NCI-H748 (cell line): ENCODE results near the gene SNX8.
"Not testable (repeated sequence)": the region's sequence is repeated elsewhere in the genome, so short reads cannot be mapped to it uniquely, and the experiment has no call there.

Experiments used
- DNase-seq: peaks from one replicate; lab custom pipeline; 2025; ENCODE audit not compliant: unreplicated experiment; lab: John Stamatoyannopoulos, UW

SNX8 gene

DNA sequence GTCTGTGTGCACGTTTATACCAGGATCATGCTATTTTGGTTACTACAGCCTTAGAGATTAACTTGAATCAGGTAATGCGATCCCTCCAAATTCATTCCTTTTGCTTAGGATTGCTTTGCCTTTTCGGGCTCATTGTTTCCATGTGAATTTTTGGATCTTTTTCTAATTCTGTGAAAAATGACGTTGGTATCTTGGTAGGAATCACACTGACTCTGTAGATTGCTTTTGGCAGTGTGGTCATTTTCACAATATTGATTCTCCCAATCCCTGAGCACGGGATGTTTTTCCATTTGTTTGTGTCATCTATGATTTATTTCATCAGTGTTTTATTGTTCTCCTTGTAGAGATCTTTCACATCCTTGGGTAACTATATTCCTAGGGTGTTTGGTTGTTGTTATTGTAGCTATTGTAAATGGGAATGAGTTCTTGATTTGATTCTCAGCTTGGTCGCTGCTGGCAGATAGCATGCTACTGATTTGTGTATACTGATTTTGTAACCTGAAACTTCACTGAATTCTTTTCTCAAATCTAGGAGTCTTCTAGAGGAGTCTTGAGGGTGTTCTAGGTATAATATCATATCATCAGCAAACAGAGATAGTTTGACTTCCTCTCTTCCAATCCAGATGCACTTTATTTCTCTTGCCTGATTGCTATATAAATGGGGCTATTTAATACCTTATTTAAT lies 18.2 kb downstream of the SNX8 start:
- no peak for DNase-seq

GRCh38 chr7:2290877-2291276 lies 23.4 kb downstream of the SNX8 start:
- DNase-seq: no peak

- DNase-seq: no peak
These were observed 24.6 kb downstream of the SNX8 start for GRCh38 chr7:2289621-2290020.

GRCh38 chr7:2289111-2289586 lies 25.1 kb downstream of the SNX8 start:
- no peak for DNase-seq

GRCh38 chr7:2288503-2288902 lies 25.7 kb downstream of the SNX8 start:
- DNase-seq: no peak

DNA sequence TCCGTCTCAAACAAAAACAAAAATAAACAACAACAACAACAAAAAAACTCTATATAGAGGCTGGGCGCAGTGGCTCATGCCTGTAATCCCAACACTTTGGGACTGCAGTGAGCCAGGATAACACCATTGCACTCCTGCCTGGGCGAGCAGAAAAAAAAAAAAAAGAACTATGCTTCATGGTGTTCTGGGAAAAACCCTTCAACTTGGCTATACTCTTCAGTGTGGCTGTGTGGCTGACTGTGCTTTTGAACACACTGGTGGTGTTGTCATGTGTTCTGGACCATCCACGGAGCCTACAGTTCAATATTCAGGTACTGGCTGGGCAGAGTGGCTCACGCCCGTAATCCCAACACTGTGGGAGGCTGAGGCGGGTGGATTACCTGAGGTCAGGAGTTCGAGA lies 26.5 kb downstream of the SNX8 start:
- DNase-seq: no peak

- no peak for DNase-seq
These were observed 31.2 kb downstream of the SNX8 start for GRCh38 chr7:2283074-2283473.

DNA sequence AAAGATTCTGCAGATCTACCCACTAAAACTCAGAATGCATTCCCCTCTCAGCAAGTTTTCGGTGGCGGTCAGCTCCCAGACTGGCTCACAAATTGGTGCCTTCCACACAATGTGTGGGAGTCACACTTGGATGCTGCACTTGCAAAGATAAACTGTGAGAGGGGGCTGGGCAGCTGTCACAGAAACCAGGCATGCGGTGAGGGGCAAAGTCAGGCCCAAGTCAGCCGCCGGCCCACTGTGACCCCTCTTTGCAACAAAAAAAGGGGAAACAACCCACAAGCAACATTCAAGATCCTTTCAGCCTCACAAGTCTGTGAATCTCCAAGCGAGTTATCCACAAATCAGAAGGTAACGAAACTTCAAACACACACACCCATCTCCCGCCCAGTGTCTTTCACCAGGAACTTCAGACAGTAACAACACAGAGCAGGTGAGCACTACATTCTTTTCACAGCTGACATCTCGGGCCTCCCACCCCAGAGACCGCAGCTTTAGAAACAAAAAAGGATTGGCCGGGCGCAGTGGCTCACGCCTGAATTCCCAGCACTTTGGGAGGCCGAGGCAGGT lies 32.0 kb downstream of the SNX8 start:
- no peak for DNase-seq

- DNase-seq: no peak
These were observed 32.7 kb downstream of the SNX8 start for GRCh38 chr7:2281541-2281940.

DNA sequence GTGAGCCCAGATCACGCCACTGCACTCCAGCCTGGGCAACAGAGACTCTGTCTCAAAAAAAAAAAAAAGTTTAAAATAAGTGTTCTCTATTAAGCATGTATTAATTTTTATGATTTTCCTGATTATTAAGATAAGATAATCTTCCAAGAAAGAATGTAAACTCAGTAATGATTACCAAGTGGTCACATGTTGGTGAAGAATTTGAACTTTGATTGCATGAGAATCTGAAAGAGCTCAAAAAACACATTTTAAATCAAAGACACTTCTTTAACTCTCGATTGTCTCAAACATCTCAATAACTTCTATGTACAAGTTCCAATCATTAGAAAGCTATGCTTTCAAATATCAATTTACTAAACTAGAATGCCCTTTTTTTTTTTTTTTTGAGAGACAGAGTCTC lies 33.8 kb downstream of the SNX8 start:
- no peak for DNase-seq

DNA sequence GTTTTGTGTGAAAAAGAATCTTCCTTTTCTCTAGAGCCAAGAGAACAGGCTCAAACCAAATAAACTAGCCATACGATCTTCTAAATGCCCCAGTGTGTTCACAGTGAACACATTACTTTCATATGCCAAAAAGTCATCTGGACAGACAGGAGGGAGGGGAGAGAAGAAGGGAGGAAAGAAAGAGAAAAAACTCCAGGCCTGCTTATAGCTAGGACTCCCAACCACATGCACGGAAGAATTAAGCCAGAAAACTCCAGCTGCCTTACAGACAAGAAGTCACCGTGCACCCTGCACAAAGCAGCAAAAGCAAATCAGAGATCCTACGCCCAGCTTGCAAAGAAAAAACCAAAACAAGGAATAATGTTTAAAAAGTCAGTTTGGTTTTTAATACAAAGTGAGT lies 34.3 kb downstream of the SNX8 start:
- DNase-seq: no peak

GRCh38 chr7:2278026-2278425 lies 36.2 kb downstream of the SNX8 start:
- DNase-seq: no peak

DNA sequence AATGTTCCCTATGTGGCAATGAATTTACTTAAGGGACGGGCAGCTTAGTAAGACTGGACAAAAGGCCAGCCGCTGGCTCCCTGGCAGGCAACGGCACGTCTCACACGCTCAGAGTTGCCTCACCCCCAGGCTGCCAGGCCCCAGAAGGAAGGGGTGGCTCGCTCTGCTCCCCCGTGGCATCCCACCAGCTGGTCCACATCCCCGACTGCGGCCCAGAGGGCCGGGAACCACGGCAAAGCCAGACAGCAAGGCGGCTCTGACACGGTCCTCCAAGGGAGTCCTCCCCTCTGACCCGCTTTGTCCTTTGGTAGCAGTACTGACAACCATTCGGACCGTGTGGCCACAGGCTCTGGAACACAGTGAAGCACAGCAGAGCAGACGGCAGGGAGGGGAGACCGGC lies 38.1 kb downstream of the SNX8 start:
- no peak for DNase-seq

- no peak for DNase-seq
These were observed 39.1 kb downstream of the SNX8 start for GRCh38 chr7:2275101-2275500.

- DNase-seq: no peak
These were observed 39.6 kb downstream of the SNX8 start for GRCh38 chr7:2274666-2275065.

- no peak for DNase-seq
These were observed 40.4 kb downstream of the SNX8 start for GRCh38 chr7:2273866-2274265.

GRCh38 chr7:2272031-2272430 lies 42.2 kb downstream of the SNX8 start:
- no peak for DNase-seq

- no peak for DNase-seq
These were observed 42.8 kb downstream of the SNX8 start for GRCh38 chr7:2271273-2272026.

DNA sequence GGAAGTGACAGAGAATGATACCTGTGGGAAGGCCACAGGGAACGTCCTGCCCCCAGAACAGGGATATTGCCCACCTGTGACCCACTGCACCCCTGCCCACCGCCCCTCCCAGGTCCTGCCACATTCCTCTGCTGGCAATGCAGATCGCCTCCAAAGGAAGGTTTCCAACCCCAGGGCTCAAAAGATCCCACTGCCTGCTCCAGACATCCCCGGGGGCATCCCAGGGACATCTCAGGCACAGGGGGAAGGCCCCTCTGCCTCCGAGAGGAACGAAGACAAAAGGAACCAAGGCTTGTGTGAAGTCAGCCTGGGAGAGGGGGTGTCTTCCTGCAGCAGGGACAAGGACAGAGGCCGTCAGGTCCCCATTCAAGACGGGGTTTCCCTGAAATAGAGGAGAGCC lies 43.7 kb downstream of the SNX8 start:
- no peak for DNase-seq

- no peak for DNase-seq
These were observed 44.2 kb downstream of the SNX8 start for GRCh38 chr7:2269991-2270460.

DNA sequence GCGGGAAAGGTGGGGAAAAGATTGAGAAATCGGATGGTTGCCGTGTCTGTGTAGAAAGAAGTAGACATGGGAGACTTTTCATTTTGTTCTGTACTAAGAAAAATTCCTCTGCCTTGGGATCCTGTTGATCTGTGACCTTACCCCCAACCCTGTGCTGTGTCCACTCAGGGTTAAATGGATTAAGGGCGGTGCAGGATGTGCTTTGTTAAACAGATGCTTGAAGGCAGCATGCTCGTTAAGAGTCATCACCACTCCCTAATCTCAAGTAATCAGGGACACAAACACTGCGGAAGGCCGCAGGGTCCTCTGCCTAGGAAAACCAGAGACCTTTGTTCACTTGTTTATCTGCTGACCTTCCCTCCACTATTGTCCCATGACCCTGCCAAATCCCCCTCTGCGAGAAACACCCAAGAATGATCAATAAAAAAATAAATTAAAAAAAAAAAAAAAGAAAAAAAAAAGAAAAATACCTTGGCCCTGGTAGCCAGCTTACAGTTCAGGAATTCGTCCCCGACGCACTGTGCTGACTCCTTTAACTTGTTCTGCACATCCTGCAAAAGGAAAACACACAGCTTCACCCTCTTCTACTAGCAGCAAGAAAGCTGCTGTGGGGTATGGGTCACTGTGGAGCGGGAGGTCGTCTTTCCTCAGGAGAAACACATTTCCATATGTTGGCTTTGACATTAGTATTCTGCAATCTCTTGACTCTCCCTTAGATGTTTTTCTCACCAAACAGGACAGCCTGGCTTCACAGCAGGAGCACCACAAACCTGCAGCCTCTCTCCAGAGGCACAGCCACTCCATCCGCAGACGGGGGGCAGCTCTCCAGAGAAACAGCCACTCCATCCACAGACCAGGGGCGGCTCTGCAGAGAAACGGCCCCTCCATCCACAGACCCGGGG lies 44.9 kb downstream of the SNX8 start:
- not testable (repeated sequence) for DNase-seq
